Activated CD4-positive, alpha-beta T cell treated with anti-CD3 and anti-CD28 coated beads, Interleukin-2, amount 10 ng/mL, durations not matched to agents 7 days and 5 days (primary cell): ENCODE results near the gene TCF21. TPM values are rescaled to one million over a fixed set of nuclear protein-coding genes. Genes with fewer than 3 reads are reported as not detected.

Experiments used
- CTCF ChIA-PET: fragments of 350-600 bp; sonication (Branson Sonifier 250); formaldehyde crosslinking; loops from one replicate; lab custom pipeline; 2021; ENCODE audit warnings: antibody characterized with exemption; lab: Charles Lee
- POLR2A ChIA-PET: fragments of 350-600 bp; sonication (Branson Sonifier 250); formaldehyde crosslinking; loops from one replicate; lab custom pipeline; 2021; ENCODE audit warnings: antibody characterized with exemption; lab: Charles Lee
- DNase-seq: peaks from one replicate; pipeline ENCODE4 v3.0.0-alpha.2; 2020
- H3K27ac Mint-ChIP-seq: one replicate; pipeline ENCODE4 v1.8.0; 2021; ENCODE audit warnings: mild to moderate bottlenecking, moderate library complexity, mixed read lengths
- H3K27me3 Mint-ChIP-seq: one replicate; pipeline ENCODE4 v1.8.0; 2021; ENCODE audit warnings: mixed read lengths
- H3K36me3 Mint-ChIP-seq: one replicate; pipeline ENCODE4 v1.8.0; 2021; ENCODE audit warnings: low read depth, mixed read lengths
- H3K4me1 Mint-ChIP-seq: one replicate; pipeline ENCODE4 v1.8.0; 2021; ENCODE audit warnings: mixed read lengths
- H3K4me3 Mint-ChIP-seq: one replicate; pipeline ENCODE4 v1.8.0; 2021; ENCODE audit warnings: mild to moderate bottlenecking, moderate library complexity, mixed read lengths
- H3K9me3 Mint-ChIP-seq: one replicate; pipeline ENCODE4 v1.8.0; 2021; ENCODE audit warnings: mixed read lengths
- total RNA-seq, 2 experiments: library from RNA; stranded (reverse); gene quantifications; one replicate each; pipeline ENCODE4 v1.2.3, GENCODE V29; 2021

The TCF21 gene
- total RNA-seq, 2 experiments from 2014 or later: not detected

DNA sequence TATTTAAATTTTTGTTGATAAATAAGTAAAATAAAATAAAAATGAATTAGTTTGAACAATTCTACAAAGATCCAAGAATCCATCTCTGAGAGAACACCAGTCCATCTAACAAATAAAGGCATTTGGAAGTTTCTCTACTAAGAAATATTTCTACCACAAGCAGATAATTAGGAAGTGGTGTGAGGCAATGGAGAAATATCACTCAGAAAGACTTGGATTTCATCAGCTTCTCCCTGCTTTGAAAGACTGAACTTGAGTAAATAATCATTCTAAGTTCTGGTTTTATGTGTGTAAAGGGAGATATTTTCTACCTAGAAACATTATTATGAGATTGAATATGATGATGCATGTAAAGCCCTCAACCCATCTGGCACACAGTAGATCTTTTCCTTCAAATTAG, 17.8 kb upstream of the TCF21 start:
- H3K9me3 Mint-ChIP-seq: no peaks in the 10 kb centered on the region
- CTCF ChIA-PET: no interaction called here

DNA sequence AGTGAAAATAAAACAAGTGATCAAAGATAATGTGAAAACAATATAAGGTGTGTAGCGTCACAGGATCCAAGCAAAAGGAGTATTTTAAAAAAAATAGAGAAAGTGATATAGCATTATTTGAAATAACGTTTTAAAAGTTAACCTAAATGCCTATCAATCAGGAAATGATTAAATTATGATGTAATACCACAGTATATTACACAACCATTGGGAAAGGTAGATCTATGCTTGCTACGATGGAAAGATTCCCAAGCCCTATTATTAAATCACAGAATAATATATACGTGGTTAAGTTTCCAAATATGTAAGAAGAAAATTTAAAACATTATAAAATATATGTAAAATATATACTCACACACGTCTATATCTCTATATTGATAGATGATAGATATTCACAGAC, 15.4 kb upstream of the TCF21 start:
- H3K27ac Mint-ChIP-seq: no peak overlapping the region
- H3K36me3 Mint-ChIP-seq: no peaks in the 10 kb centered on the region
- no peaks in the 10 kb centered on the region for H3K9me3 Mint-ChIP-seq
- ChIA-PET POLR2A (no interaction called here), CTCF (no interaction called here)
- no peak for DNase-seq
- H3K27me3 Mint-ChIP-seq: peaks cover 30% of the 10 kb centered on the region
- H3K4me3 Mint-ChIP-seq: no peak overlapping the region
- no peaks in the 10 kb centered on the region for H3K4me1 Mint-ChIP-seq

More for the DNA sequence above, 17.8 kb upstream of the TCF21 start:
- Mint-ChIP-seq H3K27me3 (peaks cover 20% of the 10 kb centered on the region), H3K4me3 (no peak overlapping the region), H3K36me3 (no peaks in the 10 kb centered on the region), H3K4me1 (no peaks in the 10 kb centered on the region), H3K27ac (no peak overlapping the region)
- no peak for DNase-seq
- POLR2A ChIA-PET: no interaction called here

DNA sequence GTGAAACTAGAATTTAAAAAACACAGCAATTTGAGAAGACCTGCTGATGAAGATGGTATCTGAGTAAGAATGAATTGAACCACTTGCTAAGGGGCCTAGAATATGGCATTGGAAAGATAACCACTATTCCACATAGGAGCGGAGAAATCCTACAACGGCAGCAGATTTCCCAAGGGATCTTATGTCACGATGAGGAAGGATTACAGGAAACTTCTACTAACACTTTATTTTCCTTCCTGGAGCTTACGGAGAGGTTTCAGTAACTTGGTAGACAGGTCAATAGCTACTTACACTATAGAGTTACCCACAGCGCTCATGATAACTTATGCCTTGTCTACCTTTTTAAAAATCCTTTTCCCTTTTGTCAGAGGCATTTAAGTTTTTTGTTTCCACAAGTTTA, 11.8 kb upstream of the TCF21 start:
- no peaks in the 10 kb centered on the region for H3K36me3 Mint-ChIP-seq
- H3K4me1 Mint-ChIP-seq: no peaks in the 10 kb centered on the region
- H3K9me3 Mint-ChIP-seq: no peaks in the 10 kb centered on the region
- H3K4me3 Mint-ChIP-seq: no peak overlapping the region
- ChIA-PET POLR2A (no interaction called here), CTCF (no interaction called here)
- no peak overlapping the region for H3K27ac Mint-ChIP-seq
- no peak for DNase-seq
- H3K27me3 Mint-ChIP-seq: peaks cover 35% of the 10 kb centered on the region

DNA sequence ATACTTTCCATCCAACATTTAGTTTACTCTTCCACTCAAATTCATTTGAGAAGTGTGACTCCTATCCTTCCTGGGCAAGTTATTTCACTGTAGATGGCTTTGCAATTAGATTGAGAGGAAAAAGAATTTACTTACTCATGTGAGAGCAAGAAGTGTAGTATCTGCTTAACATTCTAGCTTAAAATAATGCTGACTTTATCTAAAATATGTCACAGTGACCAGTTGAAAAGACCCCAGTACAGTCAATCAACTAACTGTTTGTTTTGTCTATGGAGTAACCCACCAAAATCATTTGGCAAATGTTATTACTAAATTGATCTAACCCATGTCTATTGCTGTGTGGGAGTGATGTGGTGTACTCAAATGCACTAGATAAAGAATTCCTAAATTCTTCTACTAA, 8.9 kb upstream of the TCF21 start:
- H3K27ac Mint-ChIP-seq: no peak overlapping the region
- ChIA-PET POLR2A (no interaction called here), CTCF (no interaction called here)
- peaks cover 39% of the 10 kb centered on the region for H3K27me3 Mint-ChIP-seq
- H3K36me3 Mint-ChIP-seq: no peaks in the 10 kb centered on the region
- no peaks in the 10 kb centered on the region for H3K4me1 Mint-ChIP-seq
- DNase-seq: no peak
- H3K9me3 Mint-ChIP-seq: no peaks in the 10 kb centered on the region
- no peak overlapping the region for H3K4me3 Mint-ChIP-seq

DNA sequence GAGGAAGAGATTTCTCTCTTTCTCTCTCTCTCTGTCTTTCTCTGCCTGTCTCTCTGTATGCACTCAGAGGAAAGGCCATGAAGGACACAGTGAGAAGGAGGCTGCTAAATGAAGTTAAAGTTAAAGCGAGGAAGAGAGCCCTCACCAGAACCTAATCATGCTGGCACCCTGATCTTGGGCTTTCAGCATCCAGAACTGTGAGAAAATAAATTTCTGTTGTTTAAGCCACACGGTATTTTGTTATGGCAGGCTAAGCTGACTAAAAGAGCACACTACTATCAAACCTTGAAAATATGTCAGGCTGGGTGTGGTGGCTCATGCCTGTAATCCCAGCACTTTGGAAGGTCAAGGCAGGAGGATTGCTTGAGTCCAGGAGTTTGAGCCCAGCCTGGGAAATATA, 8.0 kb upstream of the TCF21 start:
- H3K4me1 Mint-ChIP-seq: no peaks in the 10 kb centered on the region
- H3K9me3 Mint-ChIP-seq: no peaks in the 10 kb centered on the region
- H3K36me3 Mint-ChIP-seq: no peaks in the 10 kb centered on the region
- ChIA-PET POLR2A (no interaction called here), CTCF (no interaction called here)
- peaks cover 37% of the 10 kb centered on the region for H3K27me3 Mint-ChIP-seq
- no peak overlapping the region for H3K4me3 Mint-ChIP-seq
- no peak for DNase-seq
- no peak overlapping the region for H3K27ac Mint-ChIP-seq

DNA sequence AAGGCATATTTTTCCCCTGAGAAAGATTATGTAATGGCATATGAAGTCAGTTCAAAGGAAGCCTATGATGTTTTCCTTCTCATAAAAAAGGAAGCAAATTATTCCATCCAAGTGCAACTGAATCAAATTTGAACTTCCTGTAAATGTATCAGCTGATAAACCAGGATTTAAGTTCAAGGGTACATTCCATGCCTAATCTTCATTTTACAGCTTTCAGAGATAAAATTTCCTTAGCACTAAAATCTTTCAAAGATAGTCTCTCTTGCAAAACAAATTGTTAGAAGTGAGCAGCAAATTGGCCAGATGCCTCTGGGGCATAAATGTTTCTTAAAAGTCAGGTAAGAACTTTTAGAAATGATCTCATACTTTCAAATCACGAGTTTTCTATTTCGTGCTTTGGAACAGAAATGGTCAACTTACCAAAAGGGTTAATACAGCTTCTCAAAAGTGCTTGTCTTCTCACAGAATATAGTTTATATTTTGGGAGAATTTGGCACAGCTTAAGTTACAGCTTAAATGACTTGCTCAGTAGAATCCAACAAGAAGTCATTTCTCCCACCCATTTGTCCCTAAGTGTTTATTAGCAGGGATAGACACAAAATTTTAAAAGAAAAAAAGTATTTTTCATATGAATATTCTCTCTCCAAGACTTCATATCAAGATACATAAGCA, 2.7 kb upstream of the TCF21 start:
- ChIA-PET POLR2A (no interaction called here), CTCF (interaction anchor here (0.6 kb wide), 1 partner anchor 20 kb away, joined by 3 read pairs; no protein-coding TSS in a partner anchor)
- peaks cover 58% of the 10 kb centered on the region for H3K27me3 Mint-ChIP-seq
- H3K27ac Mint-ChIP-seq: no peak overlapping the region
- DNase-seq: no peak
- H3K4me3 Mint-ChIP-seq: no peak overlapping the region
- H3K4me1 Mint-ChIP-seq: peaks cover 10% of the 10 kb centered on the region
- no peaks in the 10 kb centered on the region for H3K36me3 Mint-ChIP-seq
- H3K9me3 Mint-ChIP-seq: no peaks in the 10 kb centered on the region

DNA sequence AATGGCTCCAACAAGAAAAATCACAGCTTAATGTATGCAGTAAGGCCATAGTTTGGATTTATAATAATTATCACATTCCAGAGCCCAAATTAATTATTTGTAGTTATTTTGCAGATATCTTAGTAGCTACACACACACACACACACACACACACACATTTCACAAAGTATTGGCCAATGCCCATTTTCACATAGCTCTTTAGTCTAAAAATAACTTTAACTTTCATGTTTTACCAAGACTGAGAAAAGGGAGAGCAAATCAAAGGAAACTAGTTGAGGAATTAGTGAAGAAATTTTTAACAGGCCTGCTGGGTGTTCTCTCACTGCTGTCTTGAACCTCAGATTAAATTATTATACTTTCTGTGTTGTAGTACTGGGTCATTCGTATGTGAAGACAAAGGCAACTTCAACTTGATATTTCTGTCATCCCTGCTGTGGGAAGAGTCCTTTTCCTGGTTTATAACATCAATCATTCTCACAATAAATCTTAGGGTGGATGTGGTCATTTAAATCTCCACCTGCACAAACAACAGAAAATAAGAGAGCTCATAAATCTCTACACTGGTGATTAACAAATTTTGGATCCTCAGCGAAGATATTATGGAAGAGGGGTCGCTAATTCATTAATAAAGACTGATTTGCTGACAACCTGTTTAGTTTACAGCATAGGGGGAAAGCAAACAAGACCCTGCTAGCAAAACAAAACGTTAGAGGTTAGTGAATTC, 1.6 kb upstream of the TCF21 start:
- H3K9me3 Mint-ChIP-seq: no peaks in the 10 kb centered on the region
- H3K4me1 Mint-ChIP-seq: peaks cover 16% of the 10 kb centered on the region
- ChIA-PET POLR2A (no interaction called here), CTCF (no interaction called here)
- H3K36me3 Mint-ChIP-seq: no peaks in the 10 kb centered on the region
- peaks cover 64% of the 10 kb centered on the region for H3K27me3 Mint-ChIP-seq
- no peak overlapping the region for H3K4me3 Mint-ChIP-seq
- no peak overlapping the region for H3K27ac Mint-ChIP-seq
- DNase-seq: no peak

DNA sequence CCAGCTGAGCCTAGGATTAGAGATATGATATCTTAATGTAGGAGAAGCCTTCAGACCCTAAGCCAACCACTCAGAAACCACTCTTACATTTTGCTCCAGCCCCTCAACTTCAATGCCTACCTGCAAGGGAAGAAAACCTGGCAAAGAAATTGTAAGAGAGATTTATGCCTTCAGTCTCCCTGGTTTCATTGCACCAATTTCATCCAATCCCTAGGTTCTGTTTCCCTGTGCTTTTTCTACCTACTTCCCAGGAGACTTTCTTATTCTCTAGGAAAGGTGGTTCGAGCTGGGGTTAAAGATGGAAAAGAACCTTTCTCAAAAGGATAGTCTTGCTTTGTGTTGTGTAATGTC, 1.1 kb upstream of the TCF21 start:
- CTCF ChIA-PET: no interaction called here
- Mint-ChIP-seq H3K4me1 (peaks cover 16% of the 10 kb centered on the region), H3K27me3 (peaks cover 69% of the 10 kb centered on the region), H3K27ac (no peak overlapping the region), H3K36me3 (no peaks in the 10 kb centered on the region), H3K4me3 (no peak overlapping the region), H3K9me3 (no peaks in the 10 kb centered on the region)
- POLR2A ChIA-PET: no interaction called here
- DNase-seq: no peak

DNA sequence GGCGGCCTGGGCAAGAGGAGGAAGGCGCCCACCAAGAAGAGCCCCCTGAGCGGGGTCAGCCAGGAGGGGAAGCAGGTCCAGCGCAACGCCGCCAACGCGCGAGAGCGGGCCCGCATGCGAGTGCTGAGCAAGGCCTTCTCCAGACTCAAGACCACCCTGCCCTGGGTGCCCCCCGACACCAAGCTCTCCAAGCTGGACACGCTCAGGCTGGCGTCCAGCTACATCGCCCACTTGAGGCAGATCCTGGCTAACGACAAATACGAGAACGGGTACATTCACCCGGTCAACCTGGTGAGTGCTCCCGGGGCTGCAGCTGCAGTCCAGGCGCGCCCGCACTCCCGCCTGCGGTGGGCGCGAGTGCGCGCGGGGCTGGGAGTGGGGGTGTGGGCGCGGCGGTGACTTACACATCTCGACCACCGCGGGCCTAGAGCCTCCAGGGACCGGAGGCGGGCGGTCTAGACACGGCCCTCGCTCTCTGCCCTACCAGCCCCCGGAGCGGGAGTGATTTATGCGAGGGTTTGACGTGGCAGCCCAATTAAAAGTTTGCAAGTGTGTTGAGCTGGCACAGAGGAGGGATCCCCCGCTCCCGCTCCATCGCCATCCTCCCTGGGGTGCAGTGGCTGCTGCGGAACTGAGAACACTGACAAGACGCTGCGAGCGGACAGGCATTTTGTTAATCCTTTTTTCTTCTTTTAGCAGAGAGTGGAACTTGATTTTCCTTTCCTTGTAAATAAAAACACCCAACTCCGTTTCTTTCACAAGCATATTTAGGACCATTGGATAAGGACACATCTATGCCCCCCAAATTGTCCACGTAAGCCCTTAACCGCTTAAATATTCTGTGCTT, 867 bp downstream of the TCF21 start:
- H3K9me3 Mint-ChIP-seq: no peaks in the 10 kb centered on the region
- peaks cover 3% of the 10 kb centered on the region for H3K36me3 Mint-ChIP-seq
- no peak overlapping the region for H3K4me3 Mint-ChIP-seq
- DNase-seq: no peak
- POLR2A ChIA-PET: no interaction called here
- peaks cover 25% of the 10 kb centered on the region for H3K4me1 Mint-ChIP-seq
- H3K27ac Mint-ChIP-seq: no peak overlapping the region
- H3K27me3 Mint-ChIP-seq: peaks cover 76% of the 10 kb centered on the region
- CTCF ChIA-PET: no interaction called here

DNA sequence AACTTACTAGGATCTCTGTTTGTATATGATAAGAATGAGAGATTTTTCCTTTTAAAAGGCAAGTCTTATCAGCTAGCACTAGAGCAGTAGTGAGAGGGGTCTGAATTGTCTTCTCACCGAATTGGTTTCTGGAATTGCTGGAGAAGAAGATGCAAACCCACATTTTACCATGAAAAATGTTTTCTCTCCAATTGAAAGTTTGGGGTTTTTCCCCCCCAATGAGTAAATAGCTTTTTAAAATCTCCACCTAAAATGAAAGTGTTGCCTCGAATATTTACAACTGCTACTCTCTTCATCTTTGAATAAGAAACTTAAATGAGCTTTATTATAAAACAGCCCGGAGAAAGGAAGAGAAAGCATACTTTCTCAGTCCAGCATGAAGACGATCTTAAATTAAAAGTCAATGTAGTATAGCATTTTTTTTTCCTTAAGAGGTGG, 1.8 kb downstream of the TCF21 start:
- Mint-ChIP-seq H3K4me3 (peak overlapping the region; percentile 59), H3K27me3 (peaks cover 86% of the 10 kb centered on the region), H3K9me3 (no peaks in the 10 kb centered on the region), H3K4me1 (peaks cover 25% of the 10 kb centered on the region), H3K36me3 (peaks cover 3% of the 10 kb centered on the region), H3K27ac (no peak overlapping the region)
- DNase-seq: no peak
- POLR2A ChIA-PET: no interaction called here
- CTCF ChIA-PET: interaction anchor here (0.9 kb wide), 1 partner anchor 31 kb away, joined by 3 read pairs; no protein-coding TSS in a partner anchor

DNA sequence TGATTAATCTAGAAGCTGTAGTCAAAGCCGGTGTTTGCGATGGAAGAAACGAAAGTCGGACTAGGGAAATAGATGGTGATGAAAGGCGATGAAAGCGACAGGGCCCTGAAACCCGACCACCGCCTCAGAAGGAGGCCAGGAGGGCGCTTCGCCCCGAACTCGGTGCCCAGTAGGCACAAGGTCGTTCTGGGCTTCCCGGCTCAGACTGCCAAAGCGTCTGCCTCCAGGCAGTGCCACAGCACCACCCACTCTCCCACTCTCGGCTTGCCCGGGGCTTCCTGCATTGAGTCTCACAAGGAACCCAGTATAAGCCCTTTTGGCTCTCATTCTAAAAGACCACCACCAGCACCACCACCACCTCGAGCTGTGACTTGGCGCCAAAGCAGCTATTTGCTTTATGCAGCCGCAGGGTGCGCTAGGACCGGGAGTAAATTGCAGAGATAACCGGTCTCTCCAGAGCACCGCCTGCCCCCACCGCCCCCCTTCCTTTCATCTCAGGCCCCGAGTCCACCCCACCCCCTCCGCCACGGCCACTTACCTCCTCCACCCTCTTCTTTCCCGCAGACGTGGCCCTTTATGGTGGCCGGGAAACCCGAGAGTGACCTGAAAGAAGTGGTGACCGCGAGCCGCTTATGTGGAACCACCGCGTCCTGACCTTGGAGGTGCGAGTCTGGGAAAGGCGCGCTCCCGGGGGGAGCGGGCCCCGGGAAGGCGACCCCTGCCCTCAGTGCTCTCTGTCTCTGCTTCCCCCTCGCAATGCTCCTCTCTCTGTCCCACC, 2.4 kb downstream of the TCF21 start:
- POLR2A ChIA-PET: no interaction called here
- no peaks in the 10 kb centered on the region for H3K9me3 Mint-ChIP-seq
- peak; percentile 17 for DNase-seq

More for the DNA sequence above, 2.4 kb downstream of the TCF21 start:
- H3K27me3 Mint-ChIP-seq: peaks cover 92% of the 10 kb centered on the region
- peak overlapping the region; percentile 59 for H3K4me3 Mint-ChIP-seq
- peaks cover 25% of the 10 kb centered on the region for H3K4me1 Mint-ChIP-seq
- H3K27ac Mint-ChIP-seq: no peak overlapping the region
- CTCF ChIA-PET: interaction anchor here (0.9 kb wide), 1 partner anchor 30 kb away, joined by 3 read pairs; no protein-coding TSS in a partner anchor
- peaks cover 3% of the 10 kb centered on the region for H3K36me3 Mint-ChIP-seq
